OCI-M2 (cell line): ENCODE measurements around the gene FOXL1.

Experiments used
- DNase-seq: peaks from one replicate; lab custom pipeline; 2025; ENCODE audit not compliant: unreplicated experiment; lab: John Stamatoyannopoulos, UW

FOXL1 gene

DNA sequence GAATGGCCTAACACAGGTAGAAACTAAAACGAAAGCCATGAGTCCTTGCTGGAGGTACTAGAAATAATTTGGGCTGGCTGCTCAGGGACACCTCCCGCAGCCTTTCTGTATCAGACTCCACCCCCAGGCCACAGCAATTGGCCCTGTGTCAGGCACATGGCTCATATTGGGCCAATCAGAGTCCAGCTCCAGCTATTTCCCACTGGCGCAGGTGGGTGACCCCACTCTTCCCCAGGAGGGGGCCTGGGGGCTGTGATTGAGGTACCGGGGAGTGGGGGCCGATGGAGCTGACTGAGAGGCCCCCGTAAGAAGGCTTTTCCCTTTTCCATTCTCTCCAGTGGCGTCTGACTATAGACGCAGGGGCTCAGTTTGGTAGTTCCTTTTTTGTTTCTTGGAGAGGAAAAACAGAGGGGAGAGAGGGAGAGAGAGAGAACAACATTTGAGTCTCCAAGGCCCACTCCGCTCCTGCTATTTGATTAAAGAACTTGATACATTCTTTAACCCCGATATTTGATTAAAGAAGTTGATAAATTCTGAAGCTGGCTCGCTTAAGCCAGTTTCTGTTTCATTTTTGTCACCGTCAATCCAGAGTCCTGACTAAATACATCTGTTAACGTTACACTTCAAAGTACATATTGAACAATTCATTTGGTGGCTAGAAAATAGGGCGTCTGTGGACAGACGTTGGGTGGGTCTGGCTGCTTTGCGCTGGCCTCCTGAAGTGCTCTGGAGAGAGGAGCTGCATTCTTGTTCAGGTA lies 26.3 kb downstream of the FOXL1 start:
- no peak for DNase-seq

GRCh38 chr16:86605950-86606349 lies 27.6 kb downstream of the FOXL1 start:
- no peak for DNase-seq

DNA sequence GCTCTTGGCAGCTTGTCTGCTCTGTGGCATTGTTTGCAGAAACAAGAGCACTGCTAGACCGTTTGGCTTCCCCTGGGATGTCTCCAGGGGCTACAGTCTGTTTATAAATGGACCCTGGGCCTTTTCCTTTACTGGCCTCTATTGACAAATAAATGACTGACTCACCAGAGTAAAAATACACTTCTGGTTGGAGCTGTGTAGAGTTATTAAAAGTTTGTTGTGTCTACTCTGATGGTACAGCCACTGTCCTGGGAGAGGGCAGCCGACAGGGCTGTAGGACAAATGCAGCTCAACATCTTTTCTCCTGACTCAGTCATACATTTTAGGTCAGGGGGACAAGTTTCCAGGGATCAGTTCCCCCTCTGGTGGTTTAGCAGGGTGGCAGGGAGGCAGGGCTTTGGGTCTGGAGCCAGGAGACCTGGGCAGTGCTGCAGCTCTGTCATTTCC lies 30.0 kb downstream of the FOXL1 start:
- no peak for DNase-seq

- DNase-seq: no peak
Measured at GRCh38 chr16:86609115-86609514, 30.8 kb downstream of the FOXL1 start.

- no peak for DNase-seq
Measured at GRCh38 chr16:86609661-86610060, 31.3 kb downstream of the FOXL1 start.

GRCh38 chr16:86610779-86611524 lies 32.6 kb downstream of the FOXL1 start:
- DNase-seq: no peak

DNA sequence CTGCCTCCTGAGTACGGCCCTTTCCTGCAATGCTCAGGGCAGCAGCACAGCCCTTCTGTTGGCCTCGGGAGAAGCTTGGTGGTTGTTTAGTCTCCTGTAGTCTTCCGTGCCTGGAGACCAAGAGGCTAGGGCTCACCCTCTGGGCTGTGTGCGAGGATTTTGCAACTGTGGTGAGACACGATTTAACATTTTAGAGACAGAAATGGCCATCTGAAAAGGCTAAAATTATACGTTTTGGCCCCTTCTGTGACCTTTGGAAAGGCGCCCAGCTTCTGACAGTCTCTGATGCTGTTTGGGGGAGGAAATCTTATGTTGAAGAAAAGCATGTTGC lies 33.1 kb downstream of the FOXL1 start:
- DNase-seq: no peak

DNA sequence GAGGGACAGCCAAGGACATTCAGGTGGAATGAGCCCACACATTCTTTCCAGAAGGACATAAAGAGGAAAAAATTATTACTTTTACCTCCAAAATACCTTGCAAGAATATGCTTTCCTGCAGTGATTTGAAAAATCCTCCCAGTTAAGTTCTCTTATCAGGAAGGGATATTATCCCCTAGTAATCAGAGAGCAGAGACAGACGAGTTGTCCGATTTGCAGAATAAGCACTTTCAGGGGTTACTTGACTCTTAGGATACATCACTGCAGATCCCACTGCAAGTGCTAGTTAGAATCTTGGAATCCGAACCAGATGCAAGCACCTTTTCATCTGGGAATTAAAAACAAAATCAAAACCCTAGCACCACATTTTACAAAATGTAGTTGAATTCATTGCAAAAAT lies 33.6 kb downstream of the FOXL1 start:
- no peak for DNase-seq

- DNase-seq: no peak
Measured at GRCh38 chr16:86614699-86615098, 36.4 kb downstream of the FOXL1 start.

- no peak for DNase-seq
Measured at GRCh38 chr16:86616906-86617305, 38.6 kb downstream of the FOXL1 start.

DNA sequence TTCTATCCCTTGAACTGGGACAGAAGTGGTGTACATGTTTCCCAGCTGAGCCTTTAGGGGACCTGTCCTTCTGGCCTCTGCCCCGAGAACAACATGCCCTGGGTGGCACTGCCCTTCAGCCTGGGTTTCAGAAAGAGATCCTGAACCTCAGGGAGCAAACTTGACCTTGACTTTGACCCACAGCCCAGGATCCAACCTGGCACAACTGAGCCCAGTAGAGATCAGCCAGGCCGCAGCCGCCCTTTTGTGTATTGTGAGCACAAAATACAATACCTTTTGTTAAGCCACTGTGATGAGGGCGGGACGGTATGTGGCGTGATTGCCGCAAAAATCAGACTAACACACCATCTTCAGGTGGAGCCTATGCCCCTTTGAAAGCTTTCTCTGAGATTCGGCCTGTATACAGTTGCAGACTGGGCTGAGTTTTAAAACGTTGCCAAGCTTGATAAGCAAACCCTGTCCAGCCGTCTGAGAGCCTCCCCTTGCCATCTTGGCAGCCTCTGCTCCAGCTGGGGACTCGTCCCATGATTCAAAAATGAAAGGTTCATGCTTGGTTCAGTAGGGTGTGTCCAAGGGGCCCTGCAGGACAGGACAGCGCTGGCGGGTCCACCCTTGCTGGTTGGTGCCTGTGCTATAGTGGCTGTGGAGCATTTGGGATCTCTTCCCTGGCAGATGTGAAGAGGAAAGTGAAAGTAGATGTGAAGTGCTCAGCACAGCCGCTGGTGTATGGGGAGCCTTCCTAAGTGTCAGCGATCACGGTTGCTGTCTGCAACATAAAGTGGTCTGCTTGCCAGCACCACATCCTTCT lies 40.3 kb downstream of the FOXL1 start:
- DNase-seq: no peak

GRCh38 chr16:86619239-86619794 lies 41.0 kb downstream of the FOXL1 start:
- no peak for DNase-seq

DNA sequence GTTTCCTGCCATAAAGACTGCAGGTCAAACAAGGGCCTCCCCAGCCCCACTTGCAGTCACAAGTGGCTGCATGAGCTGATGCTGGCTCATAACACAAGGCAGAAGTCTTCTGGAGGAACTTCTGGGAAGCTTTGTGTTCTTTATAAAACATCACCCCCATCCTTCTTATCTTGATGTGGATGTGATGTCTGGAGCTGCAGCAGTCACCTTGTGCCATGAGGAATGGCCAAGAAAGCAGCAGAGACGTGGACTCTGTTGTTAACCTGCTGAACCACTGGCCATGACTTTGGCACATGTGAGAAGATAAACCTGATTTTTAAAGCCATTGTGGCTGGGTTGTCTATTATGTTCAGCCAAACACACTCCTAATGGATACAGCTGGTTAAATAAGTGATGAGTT lies 41.8 kb downstream of the FOXL1 start:
- no peak for DNase-seq

DNA sequence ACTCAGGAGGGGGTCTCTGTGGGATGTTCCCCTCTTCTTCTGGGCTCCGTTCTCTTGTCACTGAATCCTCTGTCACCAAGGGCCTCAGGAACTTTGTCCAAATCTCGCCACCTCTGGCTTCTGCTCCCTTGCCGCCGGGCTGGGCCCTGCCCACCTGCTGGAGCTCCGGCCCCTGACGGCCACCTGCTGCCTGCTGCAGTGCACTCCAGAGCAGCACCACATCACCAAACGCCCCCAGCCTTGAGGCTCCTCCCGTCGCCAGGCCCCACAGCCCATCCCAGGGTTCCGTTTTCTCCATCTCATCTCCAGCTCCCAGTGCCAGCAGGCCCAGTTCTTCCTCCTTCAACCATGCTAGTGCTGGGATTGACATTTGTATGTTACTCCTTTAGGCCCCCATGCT lies 43.6 kb downstream of the FOXL1 start:
- no peak for DNase-seq

DNA sequence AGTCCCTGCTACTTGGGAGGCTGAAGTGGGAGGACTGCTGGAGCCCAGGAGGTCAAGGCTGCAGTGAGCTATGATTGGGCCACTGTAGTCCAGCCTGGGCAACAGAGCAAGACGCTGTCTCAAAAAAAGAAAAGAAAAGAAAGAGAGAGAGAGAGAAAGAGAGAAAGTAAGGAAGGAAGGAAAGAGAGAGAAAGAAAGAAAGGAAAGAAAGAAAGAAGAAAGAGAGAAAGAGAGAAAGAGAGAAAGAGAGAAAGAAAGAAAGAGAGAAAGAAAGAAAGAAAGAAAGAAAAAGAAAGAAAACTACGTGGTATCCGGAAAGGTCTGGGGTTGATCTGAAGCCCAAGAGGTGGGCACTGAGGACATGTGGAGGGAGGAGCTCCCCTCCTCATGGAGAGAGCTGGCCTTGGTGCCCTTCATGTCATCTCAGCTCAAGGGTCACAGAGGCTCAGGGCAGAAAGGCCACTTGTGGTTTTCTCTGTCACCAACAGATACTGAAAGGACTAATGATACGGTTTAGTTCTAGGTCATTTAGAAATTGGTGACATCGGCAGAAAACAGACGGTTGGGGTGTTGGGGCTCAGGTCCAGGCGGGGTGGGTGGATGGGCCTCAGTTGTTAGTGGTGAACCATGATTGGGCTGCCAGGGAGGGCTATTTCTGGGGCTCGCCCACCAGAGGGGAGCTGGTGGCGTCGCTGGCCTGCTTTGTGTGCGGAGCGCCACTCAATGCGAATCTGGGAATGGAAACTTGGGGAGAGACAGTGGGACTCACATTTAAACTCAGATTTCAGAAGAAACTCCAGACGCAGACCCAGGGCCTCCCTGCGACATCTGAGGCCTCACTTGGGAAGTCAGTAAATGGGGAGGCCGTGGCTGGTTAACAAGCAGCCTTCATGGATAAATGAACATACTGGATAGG lies 44.6 kb downstream of the FOXL1 start:
- DNase-seq: no peak

GRCh38 chr16:86625029-86625428 lies 46.7 kb downstream of the FOXL1 start:
- no peak for DNase-seq

GRCh38 chr16:86625821-86626220 lies 47.5 kb downstream of the FOXL1 start:
- DNase-seq: no peak

DNA sequence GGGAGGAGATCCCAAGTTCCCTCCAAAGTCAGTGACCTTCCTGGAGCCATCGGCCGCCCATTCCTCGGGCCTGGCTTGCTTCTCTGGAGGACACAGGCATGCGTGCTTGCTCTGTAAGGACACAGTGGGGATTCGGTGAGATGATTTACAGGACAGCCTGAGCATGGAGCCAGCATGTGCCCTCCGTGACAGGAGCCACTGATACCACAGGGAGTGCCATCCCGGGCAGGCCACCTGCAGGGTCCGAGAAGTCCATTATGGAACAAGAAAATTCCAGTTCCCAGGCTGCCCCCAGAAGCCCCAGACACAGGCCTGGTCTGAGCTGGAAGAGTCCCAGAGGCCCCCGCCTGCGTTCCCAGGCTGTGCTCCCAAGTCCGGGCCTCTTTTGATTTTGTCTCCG lies 47.9 kb downstream of the FOXL1 start:
- no peak for DNase-seq

- no peak for DNase-seq
Measured at GRCh38 chr16:86626966-86627365, 48.6 kb downstream of the FOXL1 start.

DNA sequence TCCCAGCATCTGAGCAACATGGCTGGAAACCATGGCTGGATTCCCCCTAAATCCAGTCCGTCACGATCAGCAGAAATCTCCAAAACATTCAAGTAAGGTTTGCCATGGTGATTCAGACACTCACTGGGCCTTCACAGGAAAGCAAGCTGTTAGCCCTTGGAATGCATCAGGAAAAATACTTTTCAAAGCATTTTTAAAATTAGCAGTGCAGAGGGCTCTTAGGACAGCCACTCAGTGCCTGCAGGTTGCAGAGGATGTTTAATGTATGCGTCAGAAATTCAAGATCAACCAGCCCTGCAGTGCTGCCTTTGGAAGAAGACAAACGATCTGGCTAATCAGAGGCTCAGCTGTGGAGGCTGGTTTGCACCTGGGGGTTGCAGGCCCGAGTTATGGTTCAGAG lies 50.3 kb downstream of the FOXL1 start:
- no peak for DNase-seq

DNA sequence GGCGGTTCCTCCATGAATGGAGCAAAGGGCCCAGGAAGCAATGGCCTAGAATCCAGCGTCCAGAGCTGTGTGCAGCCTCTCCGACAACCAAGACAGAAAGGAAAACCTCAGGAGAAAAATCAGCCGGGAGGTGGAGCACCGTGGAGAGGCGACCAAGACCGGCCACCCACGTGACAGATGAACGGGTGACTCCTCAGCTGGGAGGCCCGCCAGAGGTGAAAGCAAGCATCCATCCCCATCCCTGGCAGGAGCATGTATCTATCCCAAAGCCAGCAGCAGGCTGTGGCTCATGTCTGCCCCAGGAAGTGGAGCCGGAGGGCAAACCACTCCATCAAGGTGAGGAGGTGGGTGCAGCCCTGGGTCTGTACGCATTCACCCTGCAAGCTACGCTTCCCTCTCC lies 52.1 kb downstream of the FOXL1 start:
- DNase-seq: no peak
